ENCODE data around the gene TTLL13.
"Not testable (repeated sequence)": the region's sequence is repeated elsewhere in the genome, so short reads cannot be mapped to it uniquely, and the experiment has no call there.

TTLL13 gene

GRCh38 chr15:90271459-90272166 is 22.3 kb downstream of the TTLL13 start:
- Mint-ChIP-seq H3K4me1 (ENCODE audit: low read depth) (peaks cover 55% of the 10 kb centered on the region), H3K9me3 (no peaks in the 10 kb centered on the region), H3K4me3 (no peak overlapping the region), H3K27ac (peak overlapping the region; percentile 46), H3K36me3 (ENCODE audit: low read depth) (peaks cover 68% of the 10 kb centered on the region), H3K27me3 (no peaks in the 10 kb centered on the region)

DNA sequence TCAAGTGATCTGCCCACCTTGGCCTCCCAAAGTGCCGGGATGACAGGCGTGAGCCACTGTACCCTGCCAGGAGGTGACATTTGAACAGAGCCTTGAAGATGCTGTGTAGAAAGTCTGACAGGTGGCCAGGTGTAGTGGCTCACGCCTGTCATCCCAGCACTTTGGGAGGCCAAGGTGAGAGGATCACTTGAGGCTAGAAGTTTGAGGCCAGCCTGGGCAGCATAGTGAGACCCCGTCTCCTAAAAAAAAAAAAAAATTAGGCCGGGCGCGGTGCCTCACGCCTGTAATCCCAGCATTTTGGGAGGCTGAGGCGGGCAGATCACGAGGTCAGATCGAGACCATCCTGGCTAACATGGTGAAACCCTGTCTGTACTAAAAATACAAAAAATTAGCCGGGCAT is 29.1 kb downstream of the TTLL13 start:
- not testable (repeated sequence) for H3K9me3 Mint-ChIP-seq; H3K4me3 Mint-ChIP-seq; H3K27me3 Mint-ChIP-seq; H3K27ac Mint-ChIP-seq; H3K4me1 Mint-ChIP-seq (ENCODE audit: low read depth)
- H3K36me3 Mint-ChIP-seq (ENCODE audit: low read depth), result peaks cover 17% of the 10 kb centered on the region

GRCh38 chr15:90280743-90281142 is 31.4 kb downstream of the TTLL13 start:
- H3K36me3 Mint-ChIP-seq (ENCODE audit: low read depth); H3K4me3 Mint-ChIP-seq; H3K9me3 Mint-ChIP-seq; H3K27me3 Mint-ChIP-seq; H3K4me1 Mint-ChIP-seq (ENCODE audit: low read depth); H3K27ac Mint-ChIP-seq: not testable (repeated sequence)

DNA sequence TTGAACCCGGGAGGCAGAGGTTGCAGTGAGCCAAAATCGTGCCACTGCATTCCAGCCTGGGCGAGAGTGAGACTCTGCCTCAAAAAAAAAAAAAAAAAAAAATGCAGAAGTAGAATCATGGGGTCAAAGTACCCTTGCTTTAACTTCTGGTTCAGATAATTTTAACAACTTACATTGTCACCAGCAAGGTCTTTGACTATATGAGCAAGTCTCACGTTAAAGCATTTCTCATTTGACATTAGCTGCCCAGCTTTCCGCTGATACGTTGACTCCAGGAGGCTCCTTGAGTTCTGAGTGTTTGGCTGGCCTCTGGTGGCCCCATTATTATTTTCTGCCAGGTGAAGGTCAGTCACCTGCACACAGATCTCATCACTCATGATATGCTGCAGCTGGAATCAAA is 32.3 kb downstream of the TTLL13 start:
- not testable (repeated sequence) for H3K27me3 Mint-ChIP-seq; H3K27ac Mint-ChIP-seq; H3K4me1 Mint-ChIP-seq (ENCODE audit: low read depth); H3K36me3 Mint-ChIP-seq (ENCODE audit: low read depth); H3K9me3 Mint-ChIP-seq; H3K4me3 Mint-ChIP-seq

- no peaks in the 10 kb centered on the region for H3K9me3 Mint-ChIP-seq
- no peak overlapping the region for H3K27ac Mint-ChIP-seq
- no peaks in the 10 kb centered on the region for H3K36me3 Mint-ChIP-seq (ENCODE audit: low read depth)
- H3K4me1 Mint-ChIP-seq (ENCODE audit: low read depth), result no peaks in the 10 kb centered on the region
- no peaks in the 10 kb centered on the region for H3K27me3 Mint-ChIP-seq
- H3K4me3 Mint-ChIP-seq, result no peak overlapping the region
Measured at GRCh38 chr15:90286678-90287077, 37.3 kb downstream of the TTLL13 start.

DNA sequence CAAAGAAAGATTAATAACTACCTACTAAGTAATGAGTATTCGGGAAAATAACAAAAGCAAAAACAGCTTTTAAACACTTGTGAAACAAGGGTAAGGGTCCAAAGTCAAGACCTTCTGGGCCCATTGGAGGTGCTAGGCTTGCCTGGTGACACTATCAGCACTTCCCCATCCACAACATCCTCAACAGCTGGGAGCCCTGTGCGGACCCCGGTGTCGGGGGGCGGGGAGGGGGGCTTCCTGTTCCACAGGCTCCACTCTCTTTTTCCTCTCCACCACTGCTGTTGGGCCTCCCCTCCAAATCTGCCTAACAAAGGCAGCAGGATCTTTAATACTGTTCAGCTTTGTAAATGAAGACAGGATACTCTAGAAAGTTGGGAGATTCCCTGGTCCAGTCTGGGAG is 37.7 kb downstream of the TTLL13 start:
- Mint-ChIP-seq H3K4me1 (ENCODE audit: low read depth) (no peaks in the 10 kb centered on the region), H3K27ac (no peak overlapping the region), H3K9me3 (no peaks in the 10 kb centered on the region), H3K27me3 (no peaks in the 10 kb centered on the region), H3K4me3 (no peak overlapping the region), H3K36me3 (ENCODE audit: low read depth) (no peaks in the 10 kb centered on the region)

DNA sequence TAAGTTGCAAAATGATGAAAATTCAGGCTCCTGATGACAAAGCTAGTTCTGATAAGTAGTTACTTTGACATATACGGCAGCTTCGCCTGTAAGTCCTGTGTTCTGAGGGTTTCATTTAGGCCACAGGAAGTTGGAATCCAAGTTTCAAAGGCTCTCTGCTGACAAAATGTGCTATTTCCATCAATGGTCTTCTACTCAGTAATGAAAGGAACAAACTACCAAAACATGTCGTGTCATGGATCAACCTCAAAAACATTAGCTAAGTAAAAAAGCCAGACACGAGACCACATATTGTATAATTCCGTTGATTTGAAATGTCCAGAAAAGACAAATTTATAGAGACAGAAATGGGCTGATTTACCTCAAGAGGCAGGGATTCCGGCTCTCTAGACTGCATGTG is 38.6 kb downstream of the TTLL13 start:
- Mint-ChIP-seq H3K4me1 (ENCODE audit: low read depth) (no peaks in the 10 kb centered on the region), H3K36me3 (ENCODE audit: low read depth) (no peaks in the 10 kb centered on the region), H3K27ac (no peak overlapping the region), H3K9me3 (no peaks in the 10 kb centered on the region), H3K27me3 (no peaks in the 10 kb centered on the region), H3K4me3 (no peak overlapping the region)

DNA sequence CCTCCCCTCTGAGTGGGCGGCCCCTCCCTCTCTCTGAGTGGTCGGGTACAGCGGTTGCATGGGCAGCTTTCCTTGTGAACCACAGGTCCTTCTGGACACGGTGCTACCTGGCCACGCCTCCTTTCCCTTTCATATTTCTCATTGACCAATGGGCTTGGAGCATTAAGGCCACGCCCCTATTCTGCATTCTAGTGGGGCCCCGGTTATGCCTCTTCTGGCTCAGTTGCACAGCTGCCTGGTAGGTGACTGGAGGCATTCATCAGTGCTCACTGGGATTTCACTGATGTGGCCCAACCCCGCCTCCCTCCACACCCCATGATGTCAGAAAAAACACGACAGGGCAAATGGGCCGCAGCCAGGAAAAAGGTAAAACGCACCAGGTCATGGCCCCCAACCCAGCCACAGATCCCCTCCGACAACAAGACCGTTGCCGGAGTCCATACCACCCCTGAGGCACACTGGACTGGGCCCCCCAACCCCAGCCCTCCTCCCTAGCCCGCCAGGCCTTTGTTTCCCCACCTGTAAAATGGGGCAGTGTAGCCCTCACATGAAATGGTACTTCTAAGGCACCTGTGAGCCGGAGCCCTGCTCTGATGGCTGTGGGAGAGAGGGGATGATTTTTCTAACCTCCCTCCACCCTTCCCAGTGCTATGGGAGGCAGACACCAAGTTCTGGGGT is 42.5 kb downstream of the TTLL13 start:
- H3K27ac Mint-ChIP-seq, result no peak overlapping the region
- no peaks in the 10 kb centered on the region for H3K4me1 Mint-ChIP-seq (ENCODE audit: low read depth)
- H3K4me3 Mint-ChIP-seq, result no peak overlapping the region
- no peaks in the 10 kb centered on the region for H3K9me3 Mint-ChIP-seq
- H3K27me3 Mint-ChIP-seq, result no peaks in the 10 kb centered on the region
- H3K36me3 Mint-ChIP-seq (ENCODE audit: low read depth), result no peaks in the 10 kb centered on the region

- H3K36me3 Mint-ChIP-seq (ENCODE audit: low read depth); H3K9me3 Mint-ChIP-seq; H3K4me1 Mint-ChIP-seq (ENCODE audit: low read depth); H3K4me3 Mint-ChIP-seq; H3K27me3 Mint-ChIP-seq; H3K27ac Mint-ChIP-seq: not testable (repeated sequence)
Measured at GRCh38 chr15:90293040-90293810, 43.9 kb downstream of the TTLL13 start.

- H3K27ac Mint-ChIP-seq, result no peak overlapping the region
- H3K9me3 Mint-ChIP-seq, result no peaks in the 10 kb centered on the region
Measured at GRCh38 chr15:90294159-90294558, 44.8 kb downstream of the TTLL13 start.

DNA sequence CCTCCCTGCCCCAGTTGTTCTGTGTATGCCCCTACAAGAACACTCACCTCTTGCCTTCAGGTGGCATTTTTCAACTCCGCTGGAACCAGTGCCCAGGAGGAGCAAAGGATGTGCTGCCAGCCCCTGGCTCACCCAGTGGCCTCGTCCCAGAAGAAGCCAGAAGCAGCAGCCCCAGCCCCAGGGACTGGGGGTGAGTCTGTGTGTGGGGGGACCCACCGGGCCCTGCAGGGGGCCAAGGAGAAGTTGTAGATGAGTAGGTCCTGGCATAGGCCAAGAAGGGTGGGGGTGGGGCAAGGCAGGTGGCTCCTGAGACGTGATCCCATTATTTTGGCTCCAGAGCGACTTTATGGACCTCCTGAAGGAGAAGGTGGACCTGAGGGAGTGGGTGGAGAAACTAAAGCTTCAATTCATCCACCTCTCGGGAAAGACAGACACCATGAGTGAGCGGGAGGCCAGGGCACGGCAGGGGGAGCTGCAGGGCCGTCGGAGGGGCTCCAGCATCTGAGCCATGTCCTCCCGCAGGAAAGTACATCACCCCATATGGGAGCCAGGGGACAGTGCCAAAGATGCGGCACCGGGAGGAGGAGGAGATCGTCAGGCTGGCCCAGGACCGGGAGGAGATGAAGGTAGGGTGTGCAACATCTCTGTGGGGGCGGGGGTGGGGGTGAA is 45.4 kb downstream of the TTLL13 start:
- H3K27ac Mint-ChIP-seq, result no peak overlapping the region
- no peaks in the 10 kb centered on the region for H3K4me1 Mint-ChIP-seq (ENCODE audit: low read depth)
- H3K27me3 Mint-ChIP-seq, result no peaks in the 10 kb centered on the region
- no peak overlapping the region for H3K4me3 Mint-ChIP-seq
- no peaks in the 10 kb centered on the region for H3K36me3 Mint-ChIP-seq (ENCODE audit: low read depth)
- no peaks in the 10 kb centered on the region for H3K9me3 Mint-ChIP-seq

More at GRCh38 chr15:90294159-90294558, 44.8 kb downstream of the TTLL13 start:
- no peaks in the 10 kb centered on the region for H3K27me3 Mint-ChIP-seq
- H3K36me3 Mint-ChIP-seq (ENCODE audit: low read depth), result no peaks in the 10 kb centered on the region
- H3K4me3 Mint-ChIP-seq, result no peak overlapping the region
- no peaks in the 10 kb centered on the region for H3K4me1 Mint-ChIP-seq (ENCODE audit: low read depth)

GRCh38 chr15:90295270-90295648 is 45.9 kb downstream of the TTLL13 start:
- Mint-ChIP-seq H3K4me1 (ENCODE audit: low read depth) (no peaks in the 10 kb centered on the region), H3K36me3 (ENCODE audit: low read depth) (no peaks in the 10 kb centered on the region), H3K27ac (no peak overlapping the region), H3K27me3 (no peaks in the 10 kb centered on the region), H3K9me3 (no peaks in the 10 kb centered on the region), H3K4me3 (no peak overlapping the region)

DNA sequence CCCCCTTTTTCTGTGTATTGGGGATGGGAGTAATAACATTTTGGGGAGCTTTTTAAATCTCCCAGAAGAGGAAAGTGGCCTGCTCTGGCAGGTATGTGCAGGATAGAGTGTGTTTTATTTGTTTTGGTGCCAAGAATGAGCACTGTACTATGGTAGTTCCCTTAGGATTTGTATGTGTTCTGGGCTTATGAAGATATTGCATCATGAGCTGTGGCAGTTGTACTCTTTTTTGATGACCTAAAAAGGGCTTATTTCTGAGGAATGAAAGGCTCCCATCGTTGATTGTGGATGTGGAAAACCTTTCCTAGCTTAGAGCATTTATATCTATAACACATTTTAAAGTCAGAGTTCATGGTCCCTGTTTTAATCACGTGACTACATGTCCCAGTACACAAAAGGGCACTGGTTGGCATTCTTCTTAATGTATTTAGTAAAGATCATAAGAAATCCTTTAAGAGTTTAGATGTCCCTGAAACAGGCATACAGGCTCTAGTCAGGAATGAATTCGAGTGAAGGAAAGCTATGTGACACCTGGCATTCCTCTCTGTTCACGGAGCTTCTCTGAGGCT is 47.0 kb downstream of the TTLL13 start:
- not testable (repeated sequence) for H3K4me3 Mint-ChIP-seq; H3K27ac Mint-ChIP-seq; H3K36me3 Mint-ChIP-seq (ENCODE audit: low read depth); H3K9me3 Mint-ChIP-seq; H3K27me3 Mint-ChIP-seq; H3K4me1 Mint-ChIP-seq (ENCODE audit: low read depth)

- peaks cover 9% of the 10 kb centered on the region for H3K4me1 Mint-ChIP-seq (ENCODE audit: low read depth)
- H3K36me3 Mint-ChIP-seq (ENCODE audit: low read depth), result no peaks in the 10 kb centered on the region
- no peaks in the 10 kb centered on the region for H3K9me3 Mint-ChIP-seq
- no peak overlapping the region for H3K27ac Mint-ChIP-seq
- no peak overlapping the region for H3K4me3 Mint-ChIP-seq
- no peaks in the 10 kb centered on the region for H3K27me3 Mint-ChIP-seq
Measured at GRCh38 chr15:90297021-90297420, 47.7 kb downstream of the TTLL13 start.

GRCh38 chr15:90300541-90300940 is 51.2 kb downstream of the TTLL13 start:
- peaks cover 16% of the 10 kb centered on the region for H3K4me1 Mint-ChIP-seq (ENCODE audit: low read depth)

More at GRCh38 chr15:90300541-90300940, 51.2 kb downstream of the TTLL13 start:
- no peak overlapping the region for H3K4me3 Mint-ChIP-seq
- no peaks in the 10 kb centered on the region for H3K36me3 Mint-ChIP-seq (ENCODE audit: low read depth)
- no peak overlapping the region for H3K27ac Mint-ChIP-seq
- H3K27me3 Mint-ChIP-seq, result no peaks in the 10 kb centered on the region
- H3K9me3 Mint-ChIP-seq, result no peaks in the 10 kb centered on the region

Measured in stimulated activated naive CD8-positive, alpha-beta T cell treated with anti-CD3 and anti-CD28 coated beads, Interleukin-15, Interleukin-2, amounts not matched to agents 100 ng/mL and 50 ng/mL, for 24 hours (primary cell).